HepG2 (cell line): Measurements from ENCODE around the gene FXYD4. TPM values are rescaled to one million over a fixed set of nuclear protein-coding genes. Genes with fewer than 3 reads are reported as not detected.

Experiments used
- ATF7 ChIP-seq, 2 experiments: fragments of 450-650 bp in 1 of 2; sonication (generic) in 1 of 2; formaldehyde crosslinking in 1 of 2; IDR thresholded peaks; 2 replicates each; pipeline versions ENCODE4 v1.4.0 to v1.6.1; 2016 to 2020; ENCODE audit warnings: antibody characterized with exemption in 1 of 2, mild to moderate bottlenecking in 1 of 2, missing genetic modification reagents in 1 of 2
- BATF2 ChIP-seq: sonication (generic); formaldehyde crosslinking; IDR thresholded peaks from 2 replicates; pipeline ENCODE4 v1.8.0; 2022; ENCODE audit warnings: mild to moderate bottlenecking, missing genetic modification reagents, moderate library complexity
- CCAR2 ChIP-seq: fragments of 200-400 bp; formaldehyde crosslinking; optimal IDR thresholded peaks from 2 replicates; pipeline ENCODE3; 2018; ENCODE audit warnings: low read depth, mild to moderate bottlenecking, low read length, moderate library complexity
- FOXJ3 ChIP-seq: sonication (generic); formaldehyde crosslinking; IDR thresholded peaks from 2 replicates; pipeline ENCODE4 v1.4.0; 2020; ENCODE audit warnings: missing genetic modification reagents, mild to moderate bottlenecking, borderline replicate concordance
- GTF3A ChIP-seq: sonication (generic); formaldehyde crosslinking; conservative IDR thresholded peaks from 2 replicates; pipeline ENCODE4 v1.4.0; 2020; ENCODE audit warnings: mild to moderate bottlenecking, missing genetic modification reagents
- HOXD1 ChIP-seq: sonication (generic); formaldehyde crosslinking; IDR thresholded peaks from 2 replicates; pipeline ENCODE4 v1.5.0; 2020; ENCODE audit warnings: missing genetic modification reagents
- IRX3 ChIP-seq: sonication (generic); formaldehyde crosslinking; IDR thresholded peaks from 2 replicates; pipeline ENCODE4 v1.8.1; 2023; ENCODE audit warnings: mild to moderate bottlenecking, low read depth, missing genetic modification reagents, borderline replicate concordance
- MXI1 ChIP-seq: IDR thresholded peaks from 3 replicates; pipeline ENCODE4 v1.6.1; 2012; ENCODE audit warnings: low read depth, low read length, inconsistent platforms, borderline replicate concordance
- MYPOP ChIP-seq: sonication (generic); formaldehyde crosslinking; IDR thresholded peaks from 2 replicates; pipeline ENCODE4 v1.8.1; 2023; ENCODE audit warnings: mild to moderate bottlenecking, moderate library complexity, missing genetic modification reagents
- PCBP1 ChIP-seq: fragments of 200-400 bp; formaldehyde crosslinking; IDR thresholded peaks from 2 replicates; pipeline ENCODE4 v1.6.1; 2017; ENCODE audit warnings: mild to moderate bottlenecking, low read depth, low read length, borderline replicate concordance
- RBM39 ChIP-seq: fragments of 200-400 bp; formaldehyde crosslinking; IDR thresholded peaks from one replicate; pipeline ENCODE4 v1.6.1; 2018; ENCODE audit warnings: antibody characterized with exemption, mild to moderate bottlenecking, low read depth, low read length; ENCODE audit not compliant: poor library complexity, severe bottlenecking
- RFX3 ChIP-seq: IDR thresholded peaks from 2 replicates; pipeline ENCODE4 v1.6.1; 2016; ENCODE audit warnings: missing biosample characterization, missing genetic modification reagents
- SATB2 ChIP-seq: sonication (generic); formaldehyde crosslinking; IDR thresholded peaks from 2 replicates; pipeline ENCODE4 v1.5.0; 2020; ENCODE audit warnings: missing genetic modification reagents
- U2AF1 ChIP-seq: fragments of 200-400 bp; formaldehyde crosslinking; optimal IDR thresholded peaks from 2 replicates; pipeline ENCODE3; 2017; ENCODE audit warnings: mild to moderate bottlenecking, low read depth, low read length
- ZBTB1 ChIP-seq: sonication (generic); formaldehyde crosslinking; IDR thresholded peaks from 2 replicates; pipeline ENCODE4 v1.4.0; 2020; ENCODE audit warnings: missing genetic modification reagents, borderline replicate concordance
- ZBTB7B ChIP-seq: sonication (generic); formaldehyde crosslinking; IDR thresholded peaks from 2 replicates; pipeline ENCODE4 v1.4.0; 2020; ENCODE audit warnings: missing genetic modification reagents
- ZNF136 ChIP-seq: sonication (generic); formaldehyde crosslinking; IDR thresholded peaks from 2 replicates; pipeline ENCODE4 v1.8.1; 2022; ENCODE audit warnings: low read depth, mild to moderate bottlenecking, moderate library complexity, missing genetic modification reagents
- ZNF20 ChIP-seq: sonication (generic); formaldehyde crosslinking; IDR thresholded peaks from 2 replicates; pipeline ENCODE4 v1.4.0; 2020; ENCODE audit warnings: mild to moderate bottlenecking, moderate library complexity, missing genetic modification reagents
- ZNF737 ChIP-seq: sonication (generic); formaldehyde crosslinking; IDR thresholded peaks from 2 replicates; pipeline ENCODE4 v1.5.0; 2020; ENCODE audit warnings: missing genetic modification reagents, mild to moderate bottlenecking, borderline replicate concordance
- ZNF740 ChIP-seq: sonication (generic); formaldehyde crosslinking; IDR thresholded peaks from 2 replicates; pipeline ENCODE4 v1.4.0; 2020; ENCODE audit warnings: missing genetic modification reagents
- ZNF772 ChIP-seq: sonication (generic); formaldehyde crosslinking; IDR thresholded peaks from 2 replicates; pipeline ENCODE4 v1.5.0; 2020; ENCODE audit warnings: mild to moderate bottlenecking, missing genetic modification reagents
- polyA plus RNA-seq, 8 experiments: library from polyadenylated mRNA; depleted of rRNA in 3 of 8; stranded (reverse) in 7 of 8; unstranded in 1 of 8; fragments of >200 nt; fragmentation: Illumina TruSeq in 4 of 8; extraction: Trizol in 4 of 8; gene quantifications; 2 replicates each; pipeline versions ENCODE4 v1.2.1 to v1.2.3, GENCODE V29; 2011 to 2016; ENCODE audit warnings: low read depth in 4 of 8, missing spikeins in 1 of 8, mixed read lengths in 1 of 8; ENCODE audit not compliant: insufficient read depth in 1 of 8
- total RNA-seq, 5 experiments: library from RNA; depleted of rRNA; stranded (reverse); fragments of >200 nt; fragmentation: Illumina TruSeq; extraction: Trizol; gene quantifications; 2 replicates each; pipeline ENCODE4 v1.2.3, GENCODE V29; 2016; ENCODE audit warnings: low read depth in 1 of 5
- TF ChIP-seq, protein P1 (sequence below): sonication (generic); formaldehyde crosslinking; conservative IDR thresholded peaks from 2 replicates; pipeline ENCODE4 v1.4.0; 2020; ENCODE audit warnings: missing genetic modification reagents
- TF ChIP-seq, protein P2 (sequence below): sonication (generic); formaldehyde crosslinking; IDR thresholded peaks from 2 replicates; pipeline ENCODE4 v1.9.0; 2021; ENCODE audit warnings: missing genetic modification reagents, mild to moderate bottlenecking, borderline replicate concordance
- TF ChIP-seq, protein P3 (sequence below): sonication (generic); formaldehyde crosslinking; IDR thresholded peaks from 2 replicates; pipeline ENCODE4 v1.8.1; 2023; ENCODE audit warnings: mild to moderate bottlenecking, missing genetic modification reagents

FXYD4 gene
- total and polyA plus RNA-seq, 2 of the 13 experiments (the other 11 are each of a cell fraction or from before 2014, with no cell fraction given) = not detected

DNA sequence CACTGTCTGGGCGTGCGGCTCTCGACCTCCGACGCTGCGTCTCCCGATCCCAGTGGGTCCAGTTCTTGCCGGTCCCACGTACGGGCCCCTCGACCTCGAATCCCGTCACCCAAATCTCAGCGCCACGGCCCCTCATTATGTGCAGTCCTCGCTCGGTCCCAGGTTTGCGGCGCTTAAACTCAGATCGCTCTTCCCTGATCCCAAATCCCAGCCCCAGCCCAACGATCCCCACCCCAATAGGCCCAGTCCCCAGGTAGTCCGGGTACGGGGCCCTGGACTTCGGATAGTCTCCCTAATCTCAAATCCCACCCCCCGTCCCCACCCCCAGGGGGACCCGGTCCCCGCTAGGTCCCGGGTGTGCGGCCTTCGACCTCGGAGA lies 36.9 kb downstream of the FXYD4 start (continued):
- TF ChIP-seq, protein P1, sequence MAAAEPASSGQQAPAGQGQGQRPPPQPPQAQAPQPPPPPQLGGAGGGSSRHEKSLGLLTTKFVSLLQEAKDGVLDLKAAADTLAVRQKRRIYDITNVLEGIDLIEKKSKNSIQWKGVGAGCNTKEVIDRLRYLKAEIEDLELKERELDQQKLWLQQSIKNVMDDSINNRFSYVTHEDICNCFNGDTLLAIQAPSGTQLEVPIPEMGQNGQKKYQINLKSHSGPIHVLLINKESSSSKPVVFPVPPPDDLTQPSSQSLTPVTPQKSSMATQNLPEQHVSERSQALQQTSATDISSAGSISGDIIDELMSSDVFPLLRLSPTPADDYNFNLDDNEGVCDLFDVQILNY (CRISPR knock-in tag) = no peak
- no peak for TF ChIP-seq ATF7 (IDR thresholded peaks at IDR 0.05)
- no peak for TF ChIP-seq ATF7 (CRISPR knock-in tag; IDR thresholded peaks at IDR 0.05)
- TF ChIP-seq RFX3 = no peak
- no peak for TF ChIP-seq ZBTB1 (CRISPR knock-in tag)
- no peak for TF ChIP-seq BATF2 (CRISPR knock-in tag)
- TF ChIP-seq U2AF1 = peak; percentile 66
- TF ChIP-seq SATB2 (CRISPR knock-in tag) = 0 out of 2 replicates have a peak, but pooled peaks have one; percentile 17
- TF ChIP-seq GTF3A (CRISPR knock-in tag) = no peak
- TF ChIP-seq ZNF737 (CRISPR knock-in tag) = no peak
- peak; percentile 3 for TF ChIP-seq RBM39
- TF ChIP-seq FOXJ3 (CRISPR knock-in tag) = no peak
- TF ChIP-seq, protein P2, sequence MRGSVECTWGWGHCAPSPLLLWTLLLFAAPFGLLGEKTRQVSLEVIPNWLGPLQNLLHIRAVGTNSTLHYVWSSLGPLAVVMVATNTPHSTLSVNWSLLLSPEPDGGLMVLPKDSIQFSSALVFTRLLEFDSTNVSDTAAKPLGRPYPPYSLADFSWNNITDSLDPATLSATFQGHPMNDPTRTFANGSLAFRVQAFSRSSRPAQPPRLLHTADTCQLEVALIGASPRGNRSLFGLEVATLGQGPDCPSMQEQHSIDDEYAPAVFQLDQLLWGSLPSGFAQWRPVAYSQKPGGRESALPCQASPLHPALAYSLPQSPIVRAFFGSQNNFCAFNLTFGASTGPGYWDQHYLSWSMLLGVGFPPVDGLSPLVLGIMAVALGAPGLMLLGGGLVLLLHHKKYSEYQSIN (CRISPR knock-in tag) = no peak
- 0 out of 2 replicates have a peak, but pooled peaks have one; percentile 5 for TF ChIP-seq ZNF740 (CRISPR knock-in tag)
- peak; percentile 3; the same call in 1 of the 2 replicates for TF ChIP-seq ZBTB7B (CRISPR knock-in tag)
- no peak for TF ChIP-seq ZNF20 (CRISPR knock-in tag)
- no peak for TF ChIP-seq IRX3 (CRISPR knock-in tag)
- TF ChIP-seq ZNF772 (CRISPR knock-in tag) = no peak
- TF ChIP-seq CCAR2 = no peak
- no peak for TF ChIP-seq ZNF136 (CRISPR knock-in tag)
- no peak for TF ChIP-seq HOXD1 (CRISPR knock-in tag)
- 0 out of 2 replicates have a peak, but pooled peaks have one; percentile 20 for TF ChIP-seq PCBP1
- no peak for TF ChIP-seq MXI1
- TF ChIP-seq, protein P3, sequence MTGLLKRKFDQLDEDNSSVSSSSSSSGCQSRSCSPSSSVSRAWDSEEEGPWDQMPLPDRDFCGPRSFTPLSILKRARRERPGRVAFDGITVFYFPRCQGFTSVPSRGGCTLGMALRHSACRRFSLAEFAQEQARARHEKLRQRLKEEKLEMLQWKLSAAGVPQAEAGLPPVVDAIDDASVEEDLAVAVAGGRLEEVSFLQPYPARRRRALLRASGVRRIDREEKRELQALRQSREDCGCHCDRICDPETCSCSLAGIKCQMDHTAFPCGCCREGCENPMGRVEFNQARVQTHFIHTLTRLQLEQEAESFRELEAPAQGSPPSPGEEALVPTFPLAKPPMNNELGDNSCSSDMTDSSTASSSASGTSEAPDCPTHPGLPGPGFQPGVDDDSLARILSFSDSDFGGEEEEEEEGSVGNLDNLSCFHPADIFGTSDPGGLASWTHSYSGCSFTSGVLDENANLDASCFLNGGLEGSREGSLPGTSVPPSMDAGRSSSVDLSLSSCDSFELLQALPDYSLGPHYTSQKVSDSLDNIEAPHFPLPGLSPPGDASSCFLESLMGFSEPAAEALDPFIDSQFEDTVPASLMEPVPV (CRISPR knock-in tag) = no peak
- no peak for TF ChIP-seq MYPOP
